Memory B cell (primary cell): Measurements from ENCODE around the gene P4HA3.

Experiments
- ATAC-seq: fragments of 150-1000 bp; cut with Tn5 transposase; 2 replicates; pipeline ENCODE4 v1.10.0; 2021; ENCODE audit warnings: low read depth, mild to moderate bottlenecking, moderate library complexity
- DNase-seq, 2 donors: peaks; one replicate each; pipeline ENCODE4 v3.0.0; 2022; ENCODE audit warnings: low spot score in 2 of 2
- H3K27ac Mint-ChIP-seq: one replicate; pipeline ENCODE4 v1.8.0; 2022; ENCODE audit warnings: mild to moderate bottlenecking, moderate library complexity, mixed read lengths
- H3K27me3 Mint-ChIP-seq: one replicate; pipeline ENCODE4 v1.8.0; 2022; ENCODE audit warnings: mixed read lengths
- H3K36me3 Mint-ChIP-seq: one replicate; pipeline ENCODE4 v1.8.0; 2022; ENCODE audit warnings: mild to moderate bottlenecking, mixed read lengths
- H3K4me1 Mint-ChIP-seq: one replicate; pipeline ENCODE4 v1.8.0; 2022; ENCODE audit warnings: mixed read lengths
- H3K4me3 Mint-ChIP-seq: one replicate; pipeline ENCODE4 v1.8.0; 2022; ENCODE audit warnings: mild to moderate bottlenecking, moderate library complexity, mixed read lengths
- H3K9me3 Mint-ChIP-seq: one replicate; pipeline ENCODE4 v1.8.0; 2022; ENCODE audit warnings: mixed read lengths

The P4HA3 gene

DNA sequence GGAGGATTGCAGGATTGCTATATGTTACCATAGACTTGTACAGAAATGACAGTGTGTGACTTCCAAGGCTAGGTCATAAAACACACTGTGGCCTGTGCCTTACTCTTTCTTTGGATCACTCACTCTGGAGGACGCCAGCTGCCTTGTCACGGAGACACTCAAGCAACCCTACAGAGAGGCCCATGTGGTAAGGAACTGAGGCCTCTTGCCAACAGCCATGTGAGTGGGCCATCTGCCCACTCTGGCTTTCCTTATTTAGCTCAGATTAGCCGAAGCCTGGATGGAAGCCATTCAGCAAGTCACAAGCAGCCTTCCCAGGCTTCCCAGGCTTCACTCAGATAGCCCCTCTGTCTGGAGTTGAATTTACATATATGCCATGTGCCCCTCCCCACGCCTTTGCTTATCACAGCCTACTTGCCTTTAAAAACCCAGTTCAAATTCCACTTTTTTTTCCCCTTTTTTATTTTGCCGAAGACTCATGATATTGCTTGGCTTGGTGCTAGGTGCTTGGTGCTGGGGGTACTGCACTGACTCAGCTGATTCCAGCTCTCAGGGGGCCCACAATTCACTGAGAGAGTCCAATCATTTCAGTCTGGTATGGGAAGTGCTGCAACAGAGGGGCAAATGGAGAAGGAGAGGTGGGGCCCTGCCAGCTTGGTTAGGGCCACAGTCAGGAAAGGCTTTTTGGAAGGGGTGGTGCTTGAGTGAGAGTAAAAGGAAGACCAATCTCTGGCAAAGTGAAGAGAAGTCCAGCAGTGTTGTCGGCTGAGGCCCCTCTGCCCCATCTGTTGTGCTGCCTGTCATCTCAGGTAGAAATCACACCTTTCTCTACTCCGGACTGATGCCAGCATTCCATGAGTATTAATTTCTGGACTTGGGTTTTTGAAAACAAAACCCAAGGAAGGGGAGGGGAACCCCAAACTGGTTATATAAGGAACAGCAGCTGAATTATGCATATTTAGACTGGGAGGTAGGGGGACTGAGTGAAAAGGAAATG lies 14.5 kb upstream of the P4HA3 start:
- DNase-seq: no peak
- no peaks in the 10 kb centered on the region for H3K9me3 Mint-ChIP-seq
- no peak overlapping the region for H3K27ac Mint-ChIP-seq
- H3K4me1 Mint-ChIP-seq: peaks cover 4% of the 10 kb centered on the region
- peaks cover 7% of the 10 kb centered on the region for H3K36me3 Mint-ChIP-seq
- H3K4me3 Mint-ChIP-seq: no peak overlapping the region
- no peak for ATAC-seq
- H3K27me3 Mint-ChIP-seq: peaks cover 5% of the 10 kb centered on the region

DNA sequence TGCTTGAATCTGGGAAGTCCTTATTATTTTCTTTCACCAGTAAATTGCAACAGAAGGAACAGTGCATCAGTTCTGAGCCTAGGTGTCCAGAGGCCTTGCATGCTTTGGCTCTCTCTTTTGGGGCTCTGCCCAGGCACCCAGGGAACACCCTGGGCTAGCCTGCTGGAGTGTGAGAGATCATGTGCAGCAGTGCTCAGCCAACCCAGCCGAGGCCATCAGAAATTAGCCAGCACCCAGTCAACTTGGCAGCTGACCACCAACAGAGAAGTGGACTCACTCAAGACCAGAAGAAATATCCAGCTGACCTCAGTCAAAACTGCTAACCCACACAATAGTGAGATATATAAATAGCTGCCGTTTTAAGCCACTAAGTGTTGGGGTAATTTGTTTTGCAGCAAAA lies 11.2 kb upstream of the P4HA3 start:
- H3K27me3 Mint-ChIP-seq: peaks cover 10% of the 10 kb centered on the region
- no peak overlapping the region for H3K27ac Mint-ChIP-seq
- H3K36me3 Mint-ChIP-seq: peaks cover 4% of the 10 kb centered on the region
- no peak overlapping the region for H3K4me3 Mint-ChIP-seq
- peaks cover 4% of the 10 kb centered on the region for H3K9me3 Mint-ChIP-seq
- ATAC-seq (no peak), DNase-seq (no peak)
- H3K4me1 Mint-ChIP-seq: peaks cover 4% of the 10 kb centered on the region

DNA sequence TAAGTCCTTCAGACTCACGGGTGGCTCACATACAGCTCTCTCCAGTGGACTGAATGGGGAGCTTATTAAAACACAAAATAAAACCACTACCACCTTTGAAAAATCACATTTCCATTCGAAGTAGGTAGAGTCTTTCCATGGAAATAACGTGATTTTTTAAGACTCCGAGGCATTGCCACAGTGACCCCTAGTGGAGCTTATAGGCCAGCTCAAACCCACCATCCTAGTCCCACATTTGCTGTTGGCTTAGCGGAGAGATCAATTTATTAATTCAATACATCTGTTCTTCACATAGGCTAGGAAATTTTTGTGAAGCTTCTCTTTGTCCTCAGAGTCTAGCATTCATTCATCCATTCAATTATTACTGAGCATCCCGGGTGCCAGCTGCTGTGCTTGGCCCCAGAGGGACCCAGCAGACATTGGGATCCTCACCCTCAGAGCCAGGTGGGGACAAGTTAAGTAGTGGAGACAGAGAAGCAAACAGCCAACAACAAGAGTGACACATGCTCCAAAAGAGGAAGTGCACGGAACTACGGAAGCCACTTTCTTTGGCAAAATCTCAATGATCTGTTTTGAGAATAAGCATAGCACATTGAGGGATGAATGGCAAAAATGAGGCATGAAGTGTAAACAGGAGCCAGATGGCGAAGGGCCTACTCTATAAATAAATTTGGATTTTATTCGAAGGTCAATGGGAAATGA lies 10.2 kb upstream of the P4HA3 start:
- Mint-ChIP-seq H3K36me3 (peaks cover 4% of the 10 kb centered on the region), H3K27ac (no peak overlapping the region), H3K4me1 (peaks cover 4% of the 10 kb centered on the region), H3K9me3 (peaks cover 12% of the 10 kb centered on the region), H3K4me3 (no peak overlapping the region), H3K27me3 (peaks cover 10% of the 10 kb centered on the region)
- ATAC-seq: peak; percentile 50
- no peak for DNase-seq

DNA sequence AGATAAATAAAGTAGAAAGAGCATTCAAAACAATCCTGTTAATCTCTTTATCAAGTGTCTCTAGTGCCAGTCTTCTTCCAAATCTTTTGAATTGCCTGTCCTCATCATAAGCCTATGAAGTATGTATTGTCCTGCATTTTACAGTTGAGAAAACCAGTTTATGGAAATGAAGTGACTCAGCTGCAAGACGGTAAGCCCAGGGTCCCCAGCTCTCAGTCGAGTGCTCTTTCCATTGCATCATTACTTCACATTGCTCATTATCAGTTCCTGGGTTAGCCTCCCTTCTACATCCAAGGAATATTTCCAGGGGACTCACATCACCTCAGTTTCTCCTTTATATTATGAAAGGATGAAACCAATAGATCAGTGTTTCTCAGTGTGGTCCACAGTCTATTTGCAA lies 9.1 kb upstream of the P4HA3 start:
- Mint-ChIP-seq H3K4me3 (no peak overlapping the region), H3K36me3 (peaks cover 4% of the 10 kb centered on the region), H3K27me3 (peaks cover 10% of the 10 kb centered on the region), H3K9me3 (peaks cover 13% of the 10 kb centered on the region), H3K27ac (no peak overlapping the region), H3K4me1 (peaks cover 4% of the 10 kb centered on the region)
- ATAC-seq (no peak), DNase-seq (no peak)

DNA sequence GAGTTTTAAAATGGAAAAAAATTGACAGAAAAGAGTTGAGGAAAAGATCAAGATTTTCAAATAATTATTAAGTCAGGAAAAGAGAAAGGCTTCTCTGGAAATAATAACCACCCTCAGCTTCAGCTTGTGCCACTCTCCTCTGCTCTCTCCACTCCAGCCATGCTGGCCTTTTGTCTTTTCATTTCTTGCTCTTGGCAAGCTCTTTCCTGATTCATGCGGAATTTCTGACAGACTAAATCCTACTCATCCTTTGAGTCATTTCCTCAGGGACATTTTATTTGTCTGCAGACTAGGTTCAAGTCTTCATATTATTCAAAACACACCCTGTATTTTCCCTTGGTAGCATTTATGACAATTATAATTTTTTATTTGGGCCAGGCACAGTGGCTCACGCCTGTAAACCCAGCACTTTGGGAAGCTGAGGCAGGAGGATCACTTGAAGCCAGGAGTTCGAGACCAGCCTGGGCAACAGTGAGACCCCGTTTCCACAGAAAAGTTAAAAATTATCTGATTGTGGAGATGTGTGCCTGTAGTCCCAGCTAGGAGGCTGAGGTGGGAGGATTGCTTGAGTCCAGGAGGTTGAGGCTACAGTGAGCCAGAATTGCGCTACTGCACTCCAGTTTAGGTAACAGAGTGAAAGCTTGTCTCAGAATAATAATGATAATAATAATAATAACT lies 7.8 kb upstream of the P4HA3 start:
- no peak overlapping the region for H3K4me3 Mint-ChIP-seq
- H3K4me1 Mint-ChIP-seq: peaks cover 4% of the 10 kb centered on the region
- H3K36me3 Mint-ChIP-seq: peaks cover 4% of the 10 kb centered on the region
- no peak for ATAC-seq
- peaks cover 10% of the 10 kb centered on the region for H3K27me3 Mint-ChIP-seq
- no peak overlapping the region for H3K27ac Mint-ChIP-seq
- DNase-seq: no peak
- H3K9me3 Mint-ChIP-seq: peaks cover 15% of the 10 kb centered on the region

DNA sequence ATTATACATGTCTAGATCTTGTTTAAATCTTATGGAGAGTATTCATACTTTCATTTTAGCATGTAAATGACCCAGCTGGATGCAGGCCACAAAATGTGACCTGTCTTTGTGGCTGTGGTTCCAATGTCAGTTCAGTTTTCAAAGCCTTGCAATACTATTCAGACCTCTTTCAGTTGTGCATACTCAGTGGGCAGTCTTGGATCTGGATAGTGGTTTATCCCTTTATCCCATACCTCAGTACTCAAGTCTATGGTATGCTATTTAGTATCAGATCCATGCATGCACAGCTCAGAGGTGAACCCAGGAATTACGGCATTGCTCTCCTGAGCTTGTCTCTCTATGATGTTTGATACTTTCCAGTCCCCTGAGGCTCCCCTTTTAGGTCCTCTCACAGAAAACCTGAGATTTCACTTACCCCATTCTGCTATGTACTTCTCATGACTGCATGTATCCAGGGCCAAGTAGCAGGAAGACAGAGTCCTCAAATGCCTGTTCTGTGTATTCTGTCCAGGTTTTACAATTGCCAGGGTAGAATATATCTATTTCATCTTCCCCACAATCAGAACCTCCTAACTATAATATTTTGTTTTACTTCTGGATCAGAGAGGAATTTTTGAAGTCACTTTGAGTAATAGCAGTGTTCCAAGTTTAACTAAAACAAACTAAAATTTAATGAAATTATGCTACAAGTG lies 6.9 kb upstream of the P4HA3 start:
- DNase-seq (no peak), ATAC-seq (no peak)
- peaks cover 17% of the 10 kb centered on the region for H3K9me3 Mint-ChIP-seq
- H3K27me3 Mint-ChIP-seq: peaks cover 12% of the 10 kb centered on the region
- H3K27ac Mint-ChIP-seq: no peak overlapping the region
- H3K4me3 Mint-ChIP-seq: no peak overlapping the region
- H3K4me1 Mint-ChIP-seq: peaks cover 4% of the 10 kb centered on the region
- peaks cover 4% of the 10 kb centered on the region for H3K36me3 Mint-ChIP-seq

DNA sequence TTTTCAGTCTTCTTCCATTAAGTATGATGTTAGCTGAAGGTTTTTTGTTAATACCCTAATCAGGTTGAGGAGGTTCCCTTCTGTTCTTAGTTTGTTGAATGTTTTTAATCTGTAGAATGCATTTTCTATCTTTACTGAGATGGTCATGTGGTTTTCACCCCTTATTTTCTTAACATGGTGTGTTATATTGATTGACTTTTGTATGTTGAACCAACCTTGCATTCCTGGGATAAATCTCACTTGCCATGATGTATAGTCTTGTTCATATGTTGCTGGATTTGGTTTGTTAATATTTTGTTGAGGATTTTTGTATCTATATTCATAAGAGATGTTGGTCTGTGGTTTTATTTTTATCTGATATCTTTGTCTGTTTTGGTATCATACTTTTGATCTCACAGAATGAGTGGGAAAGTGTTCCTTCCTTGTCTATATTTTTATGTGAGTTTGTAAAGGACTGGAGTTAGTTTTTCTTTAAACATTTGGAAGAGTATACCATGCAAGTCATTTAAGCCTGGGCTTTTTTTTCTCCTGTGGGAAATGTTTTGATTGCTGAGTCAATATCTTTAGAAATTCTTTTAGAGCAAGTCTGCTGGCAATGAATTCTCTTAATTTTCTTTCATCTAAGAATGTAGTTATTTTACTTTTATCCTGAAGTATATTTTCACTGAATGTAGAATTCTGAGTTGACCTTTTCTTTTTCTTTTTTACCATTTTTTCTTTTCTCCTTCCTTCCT lies 5.5 kb upstream of the P4HA3 start:
- no peak for ATAC-seq
- H3K36me3 Mint-ChIP-seq: peaks cover 4% of the 10 kb centered on the region
- H3K4me1 Mint-ChIP-seq: peaks cover 3% of the 10 kb centered on the region
- DNase-seq: no peak
- H3K9me3 Mint-ChIP-seq: peaks cover 17% of the 10 kb centered on the region
- peaks cover 17% of the 10 kb centered on the region for H3K27me3 Mint-ChIP-seq
- no peak overlapping the region for H3K27ac Mint-ChIP-seq
- H3K4me3 Mint-ChIP-seq: no peak overlapping the region

DNA sequence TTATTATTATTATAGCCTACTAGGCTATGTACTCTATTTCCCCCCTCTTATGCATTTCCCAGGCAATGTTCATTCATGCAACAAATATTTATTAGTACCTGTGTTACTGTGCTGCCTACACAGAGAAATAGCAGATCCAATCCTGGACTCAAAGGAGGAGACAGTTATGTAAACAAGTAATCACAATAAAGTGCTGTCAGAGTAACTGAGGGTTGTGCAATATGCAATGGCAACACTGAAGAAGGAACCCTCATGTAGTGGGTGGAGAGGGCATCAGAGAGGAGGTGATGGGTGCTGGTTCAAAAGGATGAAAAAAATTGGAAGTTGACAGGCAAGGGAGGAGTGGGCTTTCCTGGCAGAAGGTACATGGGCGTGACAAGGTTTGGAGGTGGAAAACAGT lies 886 bp upstream of the P4HA3 start:
- H3K4me3 Mint-ChIP-seq: no peak overlapping the region
- ATAC-seq (no peak), DNase-seq (no peak)
- H3K36me3 Mint-ChIP-seq: no peaks in the 10 kb centered on the region
- peaks cover 8% of the 10 kb centered on the region for H3K4me1 Mint-ChIP-seq
- no peak overlapping the region for H3K27ac Mint-ChIP-seq
- peaks cover 13% of the 10 kb centered on the region for H3K9me3 Mint-ChIP-seq
- H3K27me3 Mint-ChIP-seq: peaks cover 27% of the 10 kb centered on the region

DNA sequence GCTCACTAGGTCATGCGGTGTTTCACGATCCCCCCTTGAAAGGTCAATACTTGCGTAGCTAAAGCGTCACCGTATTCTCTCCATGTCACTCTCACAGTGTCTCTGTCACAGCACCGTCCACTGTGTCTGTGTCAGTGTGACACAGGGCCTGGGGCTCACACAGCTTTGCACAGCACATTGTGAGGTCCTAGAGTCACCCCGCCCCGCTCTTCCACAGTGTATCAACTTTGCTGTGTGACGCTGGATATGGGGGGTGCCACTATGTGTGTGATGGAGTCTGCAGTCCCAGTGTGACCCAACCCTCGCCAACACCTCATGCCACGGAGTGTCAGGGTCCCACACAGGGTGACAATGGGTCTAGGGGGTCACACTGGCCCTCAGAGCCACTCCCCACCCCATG lies 583 bp downstream of the P4HA3 start:
- peaks cover 7% of the 10 kb centered on the region for H3K9me3 Mint-ChIP-seq
- peaks cover 8% of the 10 kb centered on the region for H3K4me1 Mint-ChIP-seq
- no peaks in the 10 kb centered on the region for H3K36me3 Mint-ChIP-seq
- no peak overlapping the region for H3K4me3 Mint-ChIP-seq
- no peak overlapping the region for H3K27ac Mint-ChIP-seq
- peaks cover 30% of the 10 kb centered on the region for H3K27me3 Mint-ChIP-seq
- ATAC-seq: no peak
- no peak for DNase-seq

DNA sequence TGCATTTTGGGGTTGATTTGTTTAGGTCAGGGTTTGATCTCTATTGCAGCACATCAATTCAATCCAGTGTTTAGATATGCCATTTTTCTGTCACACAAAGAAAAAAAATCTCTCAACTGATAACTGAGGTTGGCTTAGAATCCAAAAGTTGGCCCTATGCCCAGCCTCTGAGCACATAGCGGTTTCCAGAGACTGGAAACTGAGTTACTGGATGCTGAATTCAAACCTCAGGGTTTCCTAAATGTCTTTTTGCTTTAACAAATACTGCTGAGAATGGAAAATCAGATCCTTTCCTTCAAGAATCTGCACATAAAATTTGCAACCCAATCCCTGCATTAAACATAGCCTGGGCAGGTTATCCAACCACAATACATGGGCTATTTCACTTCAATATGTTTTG lies 4.0 kb downstream of the P4HA3 start:
- H3K4me3 Mint-ChIP-seq: no peak overlapping the region
- ATAC-seq (no peak), DNase-seq (no peak)
- peaks cover 34% of the 10 kb centered on the region for H3K27me3 Mint-ChIP-seq
- H3K27ac Mint-ChIP-seq: no peak overlapping the region
- H3K36me3 Mint-ChIP-seq: no peaks in the 10 kb centered on the region
- H3K4me1 Mint-ChIP-seq: peaks cover 8% of the 10 kb centered on the region
- H3K9me3 Mint-ChIP-seq: peaks cover 3% of the 10 kb centered on the region

DNA sequence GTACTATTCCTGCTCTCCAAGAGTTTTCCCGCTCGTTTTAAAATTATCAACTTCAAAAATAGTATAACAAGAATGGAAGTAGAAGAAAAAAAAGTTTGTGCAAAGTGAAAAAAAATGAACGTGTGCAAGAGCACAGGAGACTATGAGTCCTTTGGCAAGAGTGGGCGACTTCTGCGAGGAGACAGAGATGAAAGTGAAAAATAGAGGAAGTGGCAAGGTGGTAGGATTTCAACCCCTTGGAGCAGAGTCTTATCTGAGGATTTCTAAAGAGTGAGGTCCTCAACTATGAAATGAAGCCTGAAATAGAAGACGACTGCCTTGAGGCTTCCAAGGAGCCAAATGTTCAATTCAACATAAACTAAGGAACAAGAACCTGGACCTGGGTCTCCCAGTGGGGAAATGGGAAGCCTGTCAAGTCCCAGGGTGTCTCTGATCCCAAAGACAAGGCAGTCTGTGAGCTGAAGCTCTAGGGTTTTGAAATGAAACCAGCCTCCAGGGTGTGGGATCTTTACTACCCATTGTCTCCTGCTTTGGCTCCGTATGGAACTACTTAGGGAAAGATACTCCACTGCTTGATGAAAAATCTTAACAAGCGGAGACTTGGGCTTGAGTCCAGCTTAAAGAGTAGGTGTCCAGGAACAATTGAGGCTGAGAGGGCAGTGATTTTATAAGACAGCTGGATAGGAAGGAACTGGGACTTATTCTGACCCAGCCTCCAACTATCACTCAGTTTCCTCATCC lies 4.8 kb downstream of the P4HA3 start:
- peaks cover 30% of the 10 kb centered on the region for H3K27me3 Mint-ChIP-seq
- no peak overlapping the region for H3K4me3 Mint-ChIP-seq
- H3K36me3 Mint-ChIP-seq: no peaks in the 10 kb centered on the region
- no peaks in the 10 kb centered on the region for H3K9me3 Mint-ChIP-seq
- no peak for DNase-seq
- no peak overlapping the region for H3K27ac Mint-ChIP-seq
- ATAC-seq: no peak
- peaks cover 5% of the 10 kb centered on the region for H3K4me1 Mint-ChIP-seq

DNA sequence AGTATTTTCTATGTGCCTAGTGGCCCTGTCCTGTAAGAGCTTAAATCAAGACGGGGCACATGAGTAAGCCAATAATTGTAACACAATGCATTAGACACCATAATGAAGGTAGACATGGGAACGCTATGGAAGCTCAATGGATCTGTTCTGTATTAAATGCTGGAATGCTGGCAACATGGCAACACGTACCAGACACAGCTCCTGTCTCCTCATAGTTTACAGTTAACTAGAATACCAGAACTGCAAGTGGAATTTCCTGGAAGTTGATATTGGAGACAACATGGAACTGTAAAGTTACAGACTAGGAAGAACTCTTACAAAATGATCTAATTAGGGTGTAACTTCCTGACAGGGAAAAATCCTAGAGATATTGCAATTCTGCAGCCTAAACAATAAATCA lies 12.4 kb downstream of the P4HA3 start:
- Mint-ChIP-seq H3K4me1 (peaks cover 2% of the 10 kb centered on the region), H3K9me3 (peaks cover 1% of the 10 kb centered on the region), H3K27me3 (peaks cover 16% of the 10 kb centered on the region), H3K27ac (no peak overlapping the region), H3K4me3 (no peak overlapping the region), H3K36me3 (no peaks in the 10 kb centered on the region)
- no peak for DNase-seq
- no peak for ATAC-seq

DNA sequence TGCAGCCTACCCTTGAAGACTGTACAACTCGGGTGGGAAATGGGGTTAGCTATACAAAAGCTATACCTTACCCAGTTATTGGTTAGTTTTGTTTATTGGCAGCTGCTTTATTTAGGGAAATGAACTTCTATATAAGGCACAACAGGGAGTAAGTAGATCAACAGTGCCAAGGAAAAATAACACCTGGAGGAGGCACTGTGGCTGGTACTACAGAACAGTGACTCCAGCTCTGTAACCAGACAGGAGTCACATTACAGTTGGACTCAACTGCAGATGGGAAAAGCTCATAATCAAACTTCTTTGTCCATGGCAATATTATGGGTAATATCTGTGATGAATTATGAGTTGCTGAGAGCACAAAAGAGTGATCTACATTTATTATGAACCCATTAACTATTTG lies 14.0 kb downstream of the P4HA3 start:
- Mint-ChIP-seq H3K36me3 (no peaks in the 10 kb centered on the region), H3K4me1 (peaks cover 2% of the 10 kb centered on the region), H3K4me3 (no peak overlapping the region), H3K27ac (no peak overlapping the region), H3K27me3 (peaks cover 22% of the 10 kb centered on the region), H3K9me3 (peaks cover 1% of the 10 kb centered on the region)
- no peak for DNase-seq
- no peak for ATAC-seq
